Inferior parietal cortex (tissue), 1 donor: Measurements from ENCODE around the gene EPSTI1.
"Not testable (repeated sequence)": the region's sequence is repeated elsewhere in the genome, so short reads cannot be mapped to it uniquely, and the experiment has no call there.

Experiments
- DNase-seq: peaks from one replicate; pipeline ENCODE4 v3.0.0-alpha.2; 2016; ENCODE audit errors: extremely low spot score

The EPSTI1 gene

DNA sequence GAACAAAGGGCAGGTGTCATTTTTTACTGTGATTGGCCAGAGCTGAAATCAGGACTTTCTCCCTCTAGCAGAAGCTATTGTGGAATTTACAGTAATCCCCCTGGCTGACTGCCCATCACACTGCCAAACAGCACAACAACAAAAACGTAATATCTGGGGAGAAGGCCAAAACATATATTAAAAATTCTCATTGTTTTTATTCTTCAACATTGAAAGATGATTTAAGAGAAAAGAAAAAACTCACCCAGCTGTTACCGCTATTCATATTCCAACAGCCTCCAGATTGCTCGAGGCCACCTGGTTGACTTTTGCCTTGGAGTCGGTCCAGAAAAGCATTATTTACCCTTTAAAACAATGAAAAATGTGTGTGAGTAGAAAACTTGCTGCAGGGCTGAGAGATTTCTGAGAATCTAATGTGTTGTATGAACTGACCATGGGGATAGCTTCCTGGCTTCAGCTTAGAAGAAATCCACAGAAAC is 97.2 kb downstream of the EPSTI1 start:
- DNase-seq = no peak

DNA sequence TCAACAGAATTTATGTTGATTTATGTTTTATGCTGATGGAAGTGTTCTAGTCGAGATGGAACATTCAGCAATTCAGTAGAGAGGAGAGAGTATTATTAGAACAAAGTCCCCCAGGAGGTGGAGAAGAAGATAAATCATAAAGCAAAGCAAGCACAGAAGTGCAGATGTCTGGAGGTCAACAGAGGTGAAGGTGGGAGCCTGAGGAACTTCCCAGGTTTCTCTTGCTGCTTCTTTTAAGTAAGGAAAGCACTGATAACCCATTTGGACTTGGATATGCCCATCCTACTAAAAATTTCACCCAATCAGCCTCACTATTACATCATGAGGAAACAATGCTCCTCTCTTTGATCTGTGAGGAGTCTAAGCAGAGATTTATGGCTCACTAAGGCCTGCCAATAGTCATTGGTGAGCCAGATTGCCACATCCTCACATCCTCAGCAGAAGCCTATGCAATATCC is 98.8 kb downstream of the EPSTI1 start:
- DNase-seq = no peak

DNA sequence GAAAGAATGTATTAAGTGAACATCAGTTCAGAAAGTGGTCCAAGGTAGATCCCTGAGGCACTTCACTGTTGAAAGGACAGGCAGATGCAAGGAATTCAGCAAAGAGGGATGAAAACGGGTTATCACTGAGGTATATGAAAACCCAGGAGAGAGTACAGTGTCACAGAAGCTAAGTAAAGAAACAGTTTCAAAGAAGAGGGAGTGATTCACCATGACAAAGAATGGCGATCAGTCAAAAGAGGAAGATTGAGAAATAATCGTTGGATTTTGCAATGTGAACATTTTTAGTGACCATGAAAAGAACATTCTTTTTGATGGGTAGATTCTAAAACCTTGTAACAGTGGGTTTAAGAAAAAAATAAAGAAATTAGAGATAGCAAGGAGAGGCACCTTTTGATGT is 99.3 kb downstream of the EPSTI1 start:
- no peak for DNase-seq

DNA sequence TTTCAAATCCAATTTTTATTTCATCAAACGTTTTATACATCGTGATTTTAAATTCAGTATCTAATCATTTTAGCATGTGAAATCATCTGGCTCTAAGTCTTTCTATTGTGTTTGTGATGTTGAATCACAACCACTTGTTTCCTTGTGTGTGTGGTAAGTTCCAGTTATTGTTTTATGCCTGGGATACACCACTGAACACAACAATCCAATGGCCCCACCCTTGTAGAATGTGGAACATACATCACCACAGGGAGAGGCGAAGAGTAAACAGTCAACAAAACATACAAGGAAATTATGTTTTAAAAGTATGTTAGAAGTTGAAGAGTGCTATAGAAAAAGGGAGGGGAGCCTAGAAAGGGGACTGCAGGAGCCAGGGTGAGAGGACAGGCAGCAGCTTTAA is 100.5 kb downstream of the EPSTI1 start:
- no peak for DNase-seq

DNA sequence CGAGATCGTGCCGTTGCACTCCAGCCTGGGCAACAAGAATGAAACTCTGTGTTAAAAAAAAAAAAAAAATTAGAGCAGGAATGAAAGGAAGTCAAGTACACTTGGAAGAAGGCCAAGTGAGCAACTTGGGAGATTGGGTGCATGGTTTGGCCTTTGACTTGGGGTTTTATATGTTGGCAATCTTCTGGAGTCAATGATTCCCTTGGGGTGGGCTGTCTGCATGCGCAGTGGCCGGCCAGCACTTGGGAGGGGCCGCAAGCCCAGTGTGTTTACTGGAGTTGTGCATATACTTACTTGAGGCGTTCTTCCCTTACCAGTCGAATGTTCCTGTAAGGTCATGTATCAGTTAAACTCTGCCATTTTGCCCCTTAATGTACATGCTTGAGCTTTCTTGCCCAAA is 106.7 kb downstream of the EPSTI1 start:
- DNase-seq = no peak

DNA sequence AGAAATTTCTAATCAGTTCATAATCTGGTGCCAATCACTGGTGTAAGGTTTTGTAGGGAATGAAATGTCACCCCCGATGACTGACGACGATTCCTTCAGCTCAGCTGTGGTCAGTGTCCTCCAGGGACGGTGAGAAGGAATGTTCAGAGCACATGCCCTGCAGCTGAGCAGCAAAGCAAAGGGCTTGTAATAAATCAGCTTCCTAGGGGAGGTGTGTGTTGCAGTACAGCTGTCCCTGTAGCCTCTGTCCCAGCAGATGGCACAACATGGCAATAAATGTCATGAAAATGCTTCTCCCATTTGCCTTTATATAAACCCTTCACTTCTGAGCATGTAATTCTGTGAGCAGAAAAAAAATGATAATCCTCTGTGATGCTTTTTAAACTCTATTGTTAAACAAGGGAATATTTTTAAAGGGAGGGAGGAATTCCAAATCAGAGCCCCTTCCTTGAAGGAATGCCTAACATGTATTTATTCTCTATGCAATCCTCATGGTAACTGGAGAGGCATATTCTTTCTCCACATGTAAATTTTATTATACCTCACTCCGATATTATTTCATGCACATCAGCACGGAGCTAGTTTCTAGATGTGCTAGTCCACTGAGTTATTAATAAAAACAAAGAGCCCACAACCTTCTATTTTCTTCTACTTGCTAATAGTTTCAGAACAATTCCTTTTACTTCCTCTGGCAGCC is 108.1 kb downstream of the EPSTI1 start:
- DNase-seq = no peak

DNA sequence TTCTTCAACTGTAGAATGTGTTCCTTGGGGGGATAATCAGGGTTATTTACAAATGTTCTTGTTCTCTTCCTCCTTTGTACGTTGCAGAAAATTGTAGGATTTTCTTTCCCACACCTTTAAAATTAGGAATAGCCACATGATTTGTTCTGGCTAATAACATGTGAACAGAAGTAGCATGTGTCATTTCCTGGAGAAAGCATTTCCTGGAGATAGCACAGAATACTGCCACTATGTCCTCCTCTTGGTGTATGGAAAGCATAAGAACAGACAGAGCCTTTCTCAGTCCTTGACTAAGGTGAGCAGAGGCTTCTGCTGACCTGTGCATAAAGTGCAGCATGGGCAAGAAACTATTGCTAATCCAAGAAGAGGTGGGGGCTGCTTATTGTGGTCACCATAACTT is 108.9 kb downstream of the EPSTI1 start:
- no peak for DNase-seq

DNA sequence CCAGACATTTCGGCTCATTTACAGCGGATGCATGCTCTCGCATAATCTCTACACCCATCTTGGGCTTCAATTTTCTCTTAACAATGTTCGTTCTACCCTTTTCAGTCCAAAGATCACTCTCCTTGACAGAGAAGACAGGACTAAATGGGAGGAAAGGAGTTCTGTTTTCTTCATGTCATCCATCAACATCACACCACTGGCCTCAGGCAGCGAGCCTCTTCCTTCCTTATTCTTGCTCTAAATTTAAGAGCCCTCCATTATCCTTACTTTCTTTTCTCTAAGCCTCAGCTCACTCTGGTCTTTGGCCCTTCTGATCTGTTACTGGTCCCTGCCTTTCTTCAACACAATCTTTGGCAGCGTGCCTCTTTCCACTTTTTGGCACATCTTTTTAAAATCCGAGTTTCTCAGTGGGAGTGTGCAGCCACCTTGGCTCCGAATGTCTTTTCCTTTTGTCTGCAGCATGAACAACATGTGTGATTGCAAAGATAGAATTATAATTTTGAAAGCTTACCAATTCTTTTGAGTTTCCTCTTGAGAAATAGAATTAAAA is 111.9 kb downstream of the EPSTI1 start:
- no peak for DNase-seq

DNA sequence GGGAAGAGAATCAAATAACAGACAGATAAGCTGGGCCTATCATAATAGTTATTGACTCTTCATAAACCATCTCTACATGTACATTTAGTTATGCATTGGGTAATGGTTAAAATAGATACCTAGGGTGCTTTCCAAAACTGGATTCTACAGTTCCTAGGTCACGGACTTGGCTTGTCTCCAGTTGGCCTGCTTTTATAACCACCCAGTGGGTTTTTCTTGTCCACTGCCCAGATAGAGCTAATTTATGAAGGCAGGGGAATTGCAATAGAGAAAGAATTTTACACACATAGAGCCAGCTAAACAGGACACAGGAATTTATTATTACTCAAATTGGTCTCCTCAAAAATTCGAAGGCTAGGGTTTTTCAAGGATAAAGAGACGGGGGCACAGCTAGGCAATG is 113.3 kb downstream of the EPSTI1 start:
- no peak for DNase-seq

DNA sequence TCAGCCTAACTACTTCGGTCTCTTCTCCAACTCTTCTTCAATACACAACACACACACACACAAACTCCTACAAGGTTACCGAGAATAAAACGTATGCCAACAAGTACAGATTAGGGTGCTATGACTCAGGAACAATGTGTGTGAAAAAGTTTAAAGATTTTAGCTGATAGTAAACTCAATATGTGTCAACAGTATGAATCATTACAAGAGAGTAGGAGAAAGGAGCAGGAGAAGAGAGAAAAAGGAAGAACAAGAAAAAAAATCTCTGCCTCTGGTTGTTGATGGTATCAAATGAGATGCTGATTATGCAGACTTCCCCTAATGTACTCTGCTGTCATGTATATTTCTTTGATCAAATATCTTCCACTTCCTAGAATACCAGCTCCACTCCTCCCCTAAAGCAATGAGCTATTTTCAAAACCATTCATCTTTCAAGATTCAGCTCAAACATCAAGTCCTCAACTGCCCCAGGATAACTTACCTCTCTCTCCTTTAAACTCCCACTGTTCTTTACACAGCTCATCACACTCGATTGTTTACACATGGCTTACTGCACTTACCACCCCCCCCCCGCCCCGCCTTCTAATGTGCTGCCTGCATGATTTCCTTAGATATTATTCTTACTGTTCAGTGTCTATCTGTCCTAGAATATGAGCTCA is 115.0 kb downstream of the EPSTI1 start:
- DNase-seq = no peak

DNA sequence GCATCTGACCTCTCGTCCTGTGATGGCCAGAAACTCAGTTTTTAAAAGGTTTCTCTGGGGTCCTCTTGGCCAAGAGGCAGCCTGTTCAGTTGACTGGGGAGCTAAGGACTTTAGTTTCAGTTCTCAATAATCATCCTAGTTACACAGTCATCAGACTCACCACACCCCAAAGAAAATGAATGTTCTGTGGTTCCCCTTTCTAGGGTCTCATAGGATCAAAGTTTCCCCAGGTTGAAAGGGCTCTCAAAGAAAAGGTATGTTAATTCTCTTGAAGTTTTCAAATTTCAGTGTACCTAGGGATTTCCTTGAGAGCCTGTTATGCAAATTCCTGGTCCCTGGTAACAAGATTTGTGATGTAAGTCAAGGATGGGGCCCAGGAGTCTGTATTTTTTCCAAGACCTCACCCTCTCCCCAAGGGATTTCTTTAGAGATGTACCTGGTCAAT is 115.7 kb downstream of the EPSTI1 start:
- no peak for DNase-seq

DNA sequence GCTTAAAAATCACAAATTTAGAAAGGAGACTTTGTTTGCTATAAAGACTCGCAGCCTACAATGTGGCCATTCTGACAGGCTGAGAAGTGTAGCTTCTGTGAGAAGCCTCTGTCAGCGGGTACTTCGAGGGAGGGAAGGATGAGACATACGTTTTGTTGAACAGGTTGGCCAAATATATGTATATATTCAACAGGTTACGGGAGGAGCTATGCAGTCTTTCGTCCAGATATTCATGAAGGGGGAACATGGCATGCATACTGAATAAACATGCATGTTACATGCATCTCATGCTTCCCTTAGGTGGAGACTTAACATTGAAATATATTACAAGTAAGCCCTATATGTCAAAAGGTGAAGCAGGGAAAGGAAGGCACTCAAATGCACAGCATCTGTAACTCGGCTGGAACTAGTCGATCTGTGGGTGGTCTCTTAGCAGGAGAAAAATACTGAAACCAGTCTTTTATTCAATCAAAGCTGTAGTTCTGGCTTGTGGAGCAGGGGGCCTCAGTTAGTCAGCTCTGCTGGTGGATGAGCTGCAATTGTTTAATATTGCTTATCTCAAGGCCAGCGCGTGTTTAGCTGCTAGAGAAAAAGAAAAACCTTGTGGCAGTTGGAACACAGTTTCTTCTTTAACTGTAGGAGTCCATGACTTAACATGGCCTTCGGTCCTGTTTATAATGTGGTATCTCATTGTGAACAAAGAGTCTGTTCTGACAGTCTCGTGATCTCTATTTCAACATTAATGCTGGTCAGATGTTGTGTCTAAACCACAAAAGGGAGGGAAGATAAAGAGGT is 116.4 kb downstream of the EPSTI1 start:
- no peak for DNase-seq

DNA sequence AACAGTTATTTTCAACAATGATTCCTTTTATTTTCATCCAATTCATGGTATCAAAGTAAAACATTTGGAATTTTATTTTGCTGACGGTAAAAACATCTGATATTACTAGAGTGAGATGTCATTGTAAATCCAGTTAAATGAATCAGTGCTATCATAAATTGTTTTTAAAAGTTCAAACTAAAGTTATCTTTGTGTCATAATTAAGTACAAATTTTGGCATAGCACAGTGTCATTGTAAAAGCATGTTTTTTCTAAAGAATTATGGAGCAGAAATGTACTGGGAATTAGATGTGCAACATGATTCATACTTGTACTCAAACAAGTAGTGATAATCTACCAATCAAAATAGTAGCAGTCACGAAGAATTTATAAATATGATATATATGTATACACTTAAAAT is 117.8 kb downstream of the EPSTI1 start:
- no peak for DNase-seq

DNA sequence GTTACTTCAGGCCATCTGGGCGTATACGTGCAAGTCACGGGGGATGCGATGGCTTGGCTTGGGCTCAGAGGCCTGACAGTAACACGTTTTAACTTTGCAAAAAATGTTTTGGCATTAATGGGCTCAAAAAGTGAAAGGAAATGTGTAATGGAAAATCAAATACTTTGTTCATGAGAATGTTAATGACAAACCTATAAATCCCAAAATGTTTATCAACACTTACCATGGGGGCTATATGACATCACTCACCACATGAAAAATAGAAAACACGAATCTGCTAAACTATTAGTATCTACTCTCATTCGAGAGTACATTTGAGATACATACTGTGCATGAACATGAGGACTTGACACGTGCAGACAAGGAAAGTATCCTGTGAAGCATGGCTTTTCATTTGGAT is 119.0 kb downstream of the EPSTI1 start:
- no peak for DNase-seq

DNA sequence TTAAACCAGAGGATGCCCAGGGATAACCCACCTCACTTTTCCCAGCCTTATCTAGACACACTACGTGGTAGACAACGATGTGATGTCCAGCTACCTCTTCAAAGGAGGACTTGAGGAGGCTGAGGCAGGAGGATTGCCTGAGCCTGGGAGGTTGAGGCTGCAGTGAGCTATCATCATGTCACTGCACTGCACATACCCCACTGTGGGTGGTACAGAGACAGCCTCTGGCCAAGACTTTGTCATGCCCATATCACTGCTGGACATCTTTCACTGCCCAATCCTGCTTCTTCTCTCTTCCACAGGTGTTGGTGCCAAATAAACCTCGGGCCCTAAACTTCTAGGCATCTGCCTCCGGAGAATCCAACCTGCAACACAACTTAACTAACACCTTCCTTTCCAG is 124.8 kb downstream of the EPSTI1 start:
- DNase-seq = no peak

DNA sequence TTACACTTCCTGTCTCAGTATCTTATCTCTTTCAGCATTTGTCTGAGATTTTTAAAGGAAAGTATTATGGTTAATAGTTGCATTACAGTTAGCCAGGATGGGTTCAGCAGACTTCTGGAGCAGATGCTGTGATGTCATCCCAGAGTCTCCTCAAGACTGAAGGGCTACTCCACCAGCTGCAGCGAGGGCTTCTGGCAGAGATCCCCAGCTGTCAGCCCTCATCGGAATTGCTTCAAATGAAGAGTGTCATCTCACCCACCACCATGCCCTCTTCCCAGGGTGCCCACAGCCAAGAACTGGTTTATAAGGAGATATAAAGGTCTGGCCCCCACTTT is 126.3 kb downstream of the EPSTI1 start:
- no peak for DNase-seq

DNA sequence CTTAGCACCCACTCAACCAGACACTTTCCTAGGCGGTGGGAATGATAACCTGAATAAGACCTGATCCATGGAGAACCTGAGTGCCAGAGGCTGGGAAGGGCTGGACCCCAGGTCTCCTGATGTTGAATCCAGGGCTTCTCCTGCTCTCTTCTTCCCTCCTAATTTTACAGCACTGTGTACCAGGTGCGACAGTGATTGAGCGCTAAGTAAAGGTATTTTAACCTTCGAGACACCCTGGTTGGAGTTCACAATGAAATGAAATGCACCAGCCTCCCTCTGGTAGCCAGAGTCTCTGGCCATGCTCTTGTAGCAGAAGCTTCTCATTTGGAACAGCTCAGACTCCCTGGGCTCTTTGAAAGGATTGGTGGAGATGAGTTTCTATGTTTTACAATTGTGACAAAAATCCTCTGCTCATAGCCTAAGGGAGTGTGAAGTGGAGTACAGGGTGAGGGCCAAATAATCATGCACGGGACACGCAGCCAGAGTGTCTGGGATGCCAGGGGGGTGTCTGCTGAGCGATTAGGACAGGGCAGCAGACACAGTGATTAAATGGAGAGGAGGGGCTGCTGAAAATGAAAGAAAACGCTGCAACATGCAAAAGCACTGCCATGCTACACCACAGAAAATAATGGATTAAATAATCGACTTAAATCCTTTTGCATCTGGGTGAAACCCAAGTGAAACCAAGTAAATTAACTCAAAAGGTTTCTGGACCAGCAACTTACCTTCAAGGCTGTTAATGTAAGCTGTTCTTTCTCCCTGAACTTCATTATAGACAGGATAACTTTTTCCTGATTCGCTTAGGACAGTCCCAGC is 126.9 kb downstream of the EPSTI1 start:
- DNase-seq = no peak

DNA sequence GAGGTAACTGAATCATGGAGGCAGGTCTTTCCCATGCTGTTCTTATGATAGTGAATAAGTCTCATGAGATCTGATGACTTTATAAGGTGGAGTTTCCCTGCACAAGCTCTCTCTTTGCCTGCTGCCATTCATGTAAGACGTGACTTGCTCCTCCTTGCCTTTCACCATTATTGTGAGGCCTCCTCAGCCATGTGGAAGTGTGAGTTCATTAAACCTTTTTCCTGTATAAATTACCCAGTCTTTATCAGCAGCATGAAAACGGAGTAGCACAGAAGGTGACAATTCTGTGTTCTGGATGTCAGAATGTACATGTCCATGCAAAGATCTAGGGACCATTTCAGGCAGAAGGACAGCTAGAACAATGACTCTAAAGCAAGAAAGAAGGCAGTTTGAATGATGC is 129.7 kb downstream of the EPSTI1 start:
- not testable (repeated sequence) for DNase-seq

DNA sequence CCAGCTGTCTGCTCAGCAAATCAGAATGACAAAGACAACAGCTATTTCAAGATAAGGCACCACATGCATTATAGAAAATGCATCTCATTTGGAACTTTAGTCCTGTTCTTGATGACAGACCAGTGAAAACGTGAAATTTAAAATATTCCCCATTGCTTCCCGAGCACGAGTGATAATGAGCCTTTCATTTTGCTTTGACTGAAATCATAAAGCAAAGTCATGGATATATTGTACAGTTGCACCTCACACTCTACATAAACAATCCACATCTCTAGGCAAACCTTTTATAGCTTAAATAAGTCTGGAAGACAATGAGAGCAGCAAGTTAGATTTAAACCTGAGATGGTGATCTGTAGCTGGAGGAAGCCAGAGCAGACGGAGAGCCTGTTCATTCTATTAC is 131.6 kb downstream of the EPSTI1 start:
- no peak for DNase-seq

DNA sequence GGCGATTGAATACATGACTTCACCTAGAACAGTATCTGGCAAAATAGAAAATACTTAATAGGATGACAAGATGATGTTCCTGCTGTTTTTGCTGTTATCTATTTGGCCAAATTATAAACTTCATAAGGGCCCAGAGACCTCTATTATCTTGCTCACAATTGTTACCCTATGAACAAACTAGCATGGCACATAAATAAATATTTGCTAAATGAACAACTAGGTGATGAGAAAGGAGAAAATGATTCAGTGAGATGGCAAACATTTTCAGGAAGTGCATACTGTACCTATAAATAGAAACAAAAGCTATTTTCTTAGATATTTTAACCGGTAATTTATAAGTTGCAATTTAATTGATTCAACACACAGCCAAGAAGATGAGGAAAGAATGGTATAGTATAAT is 132.3 kb downstream of the EPSTI1 start:
- DNase-seq = no peak

DNA sequence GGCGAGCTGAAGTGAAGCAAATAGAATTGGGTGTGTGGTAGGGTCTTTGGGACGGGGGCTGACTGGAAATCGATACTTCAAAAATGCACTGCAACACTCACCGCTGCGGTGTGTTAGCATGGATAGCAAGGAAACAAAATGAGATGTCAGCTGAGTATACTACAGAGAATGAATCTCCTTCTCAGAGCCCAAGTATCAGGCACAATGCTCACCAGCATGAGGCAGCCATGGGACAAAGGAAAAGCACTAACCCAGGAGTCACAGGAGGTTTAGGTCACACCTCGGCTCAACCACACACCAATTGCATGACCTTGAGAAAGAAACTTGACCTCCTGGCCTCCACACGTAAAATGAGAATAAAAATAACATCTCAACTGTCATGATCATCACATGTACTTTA is 136.6 kb downstream of the EPSTI1 start:
- no peak for DNase-seq

DNA sequence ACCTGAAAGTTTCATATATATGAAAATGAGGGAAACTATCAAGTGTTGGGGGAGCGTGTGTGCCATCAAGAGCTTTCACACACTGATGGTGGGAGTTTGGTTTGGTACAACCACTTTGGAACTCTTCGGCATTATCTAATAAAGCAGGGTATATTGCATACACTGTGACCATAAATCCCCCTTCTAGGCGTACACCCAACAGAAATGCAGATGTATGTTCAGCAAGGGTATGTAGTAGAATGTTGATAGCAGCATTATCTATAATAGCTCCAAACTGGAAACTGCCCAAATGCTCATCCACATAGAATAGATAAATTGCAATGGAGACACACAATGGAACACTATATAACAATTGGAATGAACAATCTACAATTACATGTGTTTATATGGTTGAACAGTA is 139.9 kb downstream of the EPSTI1 start:
- no peak for DNase-seq
